Mesodermal cell (in vitro differentiated cells): ENCODE data around the gene DCHS1.

Experiments
- H3K27ac ChIP-seq: 2 replicates; pipeline ENCODE4 v1.7.0; 2013; ENCODE audit warnings: mild to moderate bottlenecking, low read depth, low read length, moderate library complexity; ENCODE audit not compliant: severe bottlenecking
- H3K36me3 ChIP-seq: 2 replicates; pipeline ENCODE4 v1.7.1; 2013; ENCODE audit warnings: mild to moderate bottlenecking, low read length, moderate library complexity; ENCODE audit not compliant: control insufficient read depth, insufficient read depth
- H3K4me1 ChIP-seq: one replicate; pipeline ENCODE4 v1.7.1; 2013; ENCODE audit warnings: mild to moderate bottlenecking, low read length; ENCODE audit not compliant: insufficient read depth, control insufficient read depth, poor library complexity, severe bottlenecking
- H3K4me3 ChIP-seq: 2 replicates; pipeline ENCODE4 v1.7.0; 2013; ENCODE audit warnings: low read length, control low read depth, mild to moderate bottlenecking; ENCODE audit not compliant: insufficient read depth, poor library complexity, severe bottlenecking; ENCODE audit errors: extremely low read depth
- H3K9me3 ChIP-seq: 2 replicates; pipeline ENCODE4 v1.7.1; 2013; ENCODE audit warnings: mild to moderate bottlenecking, low read length, moderate library complexity; ENCODE audit not compliant: control insufficient read depth
- WGBS, 2 experiments: methylation state at CpG; one replicate each; pipeline ENCODE4 v1.1.5; 2013; ENCODE audit warnings: missing lambda C conversion rate in 2 of 2; ENCODE audit not compliant: insufficient coverage in 2 of 2; 5-methylcytosine and 5-hydroxymethylcytosine counted together

DCHS1 gene

GRCh38 chr11:6616596-6617250 lies 38.9 kb downstream of the DCHS1 start:
- H3K36me3 ChIP-seq: peaks cover 27% of the 10 kb centered on the region
- H3K4me1 ChIP-seq: peaks cover 25% of the 10 kb centered on the region
- no peak overlapping the region for H3K27ac ChIP-seq
- H3K9me3 ChIP-seq: no peaks in the 10 kb centered on the region
- no peak overlapping the region for H3K4me3 ChIP-seq
- 93 to 94% methylated on average over 13 of the region's 14 CpGs for WGBS, 2 experiments

- WGBS, 2 experiments: 86 to 91% methylated on average over 7 to 8 of the region's 9 CpGs
- H3K4me3 ChIP-seq: no peak overlapping the region
Measured at GRCh38 chr11:6615882-6616585, 39.6 kb downstream of the DCHS1 start.

GRCh38 chr11:6615046-6615445 lies 40.6 kb downstream of the DCHS1 start:
- H3K36me3 ChIP-seq: peaks cover 43% of the 10 kb centered on the region
- H3K4me3 ChIP-seq: no peak overlapping the region
- WGBS, 2 experiments: 100% methylated on average over 3 to 4 of the region's 5 CpGs
- H3K27ac ChIP-seq: no peak overlapping the region
- H3K9me3 ChIP-seq: no peaks in the 10 kb centered on the region
- peaks cover 35% of the 10 kb centered on the region for H3K4me1 ChIP-seq

More at GRCh38 chr11:6615882-6616585, 39.6 kb downstream of the DCHS1 start:
- Histone ChIP-seq H3K4me1 (peaks cover 27% of the 10 kb centered on the region), H3K9me3 (no peaks in the 10 kb centered on the region), H3K27ac (no peak overlapping the region), H3K36me3 (peaks cover 33% of the 10 kb centered on the region)

GRCh38 chr11:6614446-6614845 lies 41.2 kb downstream of the DCHS1 start:
- Histone ChIP-seq H3K27ac (no peak overlapping the region), H3K9me3 (no peaks in the 10 kb centered on the region), H3K4me1 (peaks cover 35% of the 10 kb centered on the region), H3K4me3 (no peak overlapping the region), H3K36me3 (peaks cover 49% of the 10 kb centered on the region)
- WGBS, 2 experiments: 95% methylated on average over 2 of the region's 2 CpGs; no CpG with 5 or more reads in 1 of the 2 experiments

- no peak overlapping the region for H3K4me3 ChIP-seq
- 85 to 97% methylated on average over 3 of the region's 3 CpGs for WGBS, 2 experiments
- H3K4me1 ChIP-seq: peaks cover 42% of the 10 kb centered on the region
- no peaks in the 10 kb centered on the region for H3K9me3 ChIP-seq
- H3K27ac ChIP-seq: peak overlapping the region; percentile 98
- H3K36me3 ChIP-seq: peaks cover 58% of the 10 kb centered on the region
Measured at GRCh38 chr11:6613496-6613895, 42.1 kb downstream of the DCHS1 start.

GRCh38 chr11:6612213-6613041 lies 43.2 kb downstream of the DCHS1 start, which contains the start of gene TAF10:
Gene TAF10 (minus strand): TSS chr11:6612216. CDS start chr11:6612189, 27 bp downstream.
- no peaks in the 10 kb centered on the region for H3K9me3 ChIP-seq
- peak within 1 kb of the TSS; percentile 98 for H3K27ac ChIP-seq
- H3K36me3 ChIP-seq: peaks cover 69% of the 10 kb centered on the region
- peaks cover 42% of the 10 kb centered on the region for H3K4me1 ChIP-seq
- 0 to 2% methylated on average over 34 to 42 of the region's 51 CpGs for WGBS, 2 experiments
- peak within 1 kb of the TSS; percentile 63 for H3K4me3 ChIP-seq

- Histone ChIP-seq H3K27ac (peak overlapping the region; percentile 72), H3K9me3 (no peaks in the 10 kb centered on the region), H3K4me1 (peaks cover 40% of the 10 kb centered on the region), H3K4me3 (peak overlapping the region; percentile 63), H3K36me3 (peaks cover 70% of the 10 kb centered on the region)
- WGBS, 2 experiments: 0% methylated on average over 6 to 21 of the region's 36 CpGs
Measured at GRCh38 chr11:6611963-6612212, 43.7 kb downstream of the DCHS1 start.

GRCh38 chr11:6611092-6611962 lies 44.3 kb downstream of the DCHS1 start:
- Histone ChIP-seq H3K27ac (peak overlapping the region; percentile 72), H3K9me3 (no peaks in the 10 kb centered on the region), H3K36me3 (peaks cover 66% of the 10 kb centered on the region), H3K4me1 (peaks cover 43% of the 10 kb centered on the region), H3K4me3 (peak overlapping the region; percentile 63)
- 9 to 14% methylated on average over 34 to 37 of the region's 39 CpGs for WGBS, 2 experiments

- Histone ChIP-seq H3K4me1 (peaks cover 50% of the 10 kb centered on the region), H3K9me3 (no peaks in the 10 kb centered on the region), H3K4me3 (peak overlapping the region; percentile 63), H3K27ac (no peak overlapping the region), H3K36me3 (peaks cover 68% of the 10 kb centered on the region)
- 80 to 94% methylated on average over 4 to 6 of the region's 6 CpGs for WGBS, 2 experiments
Measured at GRCh38 chr11:6610591-6610990, 45.0 kb downstream of the DCHS1 start.

- H3K9me3 ChIP-seq: no peaks in the 10 kb centered on the region
- no peak overlapping the region for H3K27ac ChIP-seq
- H3K36me3 ChIP-seq: peaks cover 66% of the 10 kb centered on the region
- H3K4me3 ChIP-seq: no peak overlapping the region
- peaks cover 53% of the 10 kb centered on the region for H3K4me1 ChIP-seq
- 87 to 95% methylated on average over 6 of the region's 8 CpGs for WGBS, 2 experiments
Measured at GRCh38 chr11:6609502-6610015, 46.0 kb downstream of the DCHS1 start.
